NCI-H2227 (cell line): Measurements from ENCODE around the gene GLS2.
"Not testable (repeated sequence)": the region's sequence is repeated elsewhere in the genome, so short reads cannot be mapped to it uniquely, and the experiment has no call there.

ENCODE experiments used
- DNase-seq: peaks from one replicate; lab custom pipeline; 2025; ENCODE audit not compliant: unreplicated experiment; lab: John Stamatoyannopoulos, UW

Gene GLS2

DNA sequence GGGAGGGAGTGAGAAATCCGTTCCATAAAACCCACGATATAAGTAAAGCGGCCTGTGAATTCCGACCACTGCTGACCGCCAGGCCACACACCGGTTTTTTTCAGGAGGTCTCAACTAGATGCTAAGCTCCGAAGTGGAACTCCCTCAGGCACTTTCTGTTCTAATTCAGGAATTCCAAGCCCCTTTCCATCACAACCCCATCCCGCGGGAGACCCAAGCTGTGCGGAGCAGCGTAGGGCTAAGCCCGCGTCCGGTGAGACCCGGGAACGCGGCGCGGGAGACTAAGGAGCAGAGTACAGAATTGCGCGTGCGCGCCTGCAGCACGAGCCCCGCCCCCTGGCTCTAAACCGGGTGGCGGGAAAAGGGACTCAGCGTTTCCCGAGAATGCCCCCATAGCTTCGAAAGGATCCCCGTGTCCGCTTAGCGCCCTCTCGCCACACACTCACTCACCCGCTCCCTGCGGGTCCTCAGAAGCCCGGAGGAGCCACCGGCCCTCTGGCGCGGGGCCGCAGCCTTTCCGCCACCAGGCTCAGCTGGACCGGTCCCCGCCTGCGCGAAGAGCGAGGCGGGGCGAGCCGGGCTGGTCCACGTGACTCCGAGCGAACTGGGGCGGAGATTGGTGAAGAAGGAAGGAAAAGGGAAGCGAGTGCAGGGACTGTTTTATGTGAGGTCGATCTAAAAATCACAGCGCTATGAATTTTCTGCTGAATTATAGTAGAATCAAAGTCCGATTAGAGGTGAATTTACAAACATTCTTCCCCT, 38.9 kb downstream of the GLS2 start, which contains the start of gene TIMELESS:
Gene TIMELESS (minus strand): TSS at position 567 of the 762 bp plus-strand sequence. CDS start 15,256 bp downstream, outside the sequence.
- peak; percentile 92 for DNase-seq

DNA sequence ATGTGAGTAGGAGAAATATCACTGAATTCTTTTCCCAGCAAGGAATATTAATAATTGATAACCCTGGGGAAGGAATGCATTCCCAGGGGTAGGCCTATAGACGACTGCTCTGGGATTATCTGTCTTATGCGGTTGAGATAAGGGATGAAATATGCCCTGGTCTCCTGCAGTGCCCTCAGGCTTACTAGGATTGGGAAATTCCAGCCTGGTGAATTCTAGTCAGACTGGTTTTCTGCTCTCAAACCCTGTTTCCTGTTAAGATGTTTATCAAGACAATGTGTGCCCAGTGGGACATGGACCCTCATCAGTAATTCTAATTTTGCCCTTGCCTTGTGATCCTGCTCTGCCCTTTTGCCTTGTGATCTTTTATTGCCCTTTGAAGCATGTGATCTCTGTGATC, 44.8 kb downstream of the GLS2 start:
- DNase-seq, result not testable (repeated sequence)

DNA sequence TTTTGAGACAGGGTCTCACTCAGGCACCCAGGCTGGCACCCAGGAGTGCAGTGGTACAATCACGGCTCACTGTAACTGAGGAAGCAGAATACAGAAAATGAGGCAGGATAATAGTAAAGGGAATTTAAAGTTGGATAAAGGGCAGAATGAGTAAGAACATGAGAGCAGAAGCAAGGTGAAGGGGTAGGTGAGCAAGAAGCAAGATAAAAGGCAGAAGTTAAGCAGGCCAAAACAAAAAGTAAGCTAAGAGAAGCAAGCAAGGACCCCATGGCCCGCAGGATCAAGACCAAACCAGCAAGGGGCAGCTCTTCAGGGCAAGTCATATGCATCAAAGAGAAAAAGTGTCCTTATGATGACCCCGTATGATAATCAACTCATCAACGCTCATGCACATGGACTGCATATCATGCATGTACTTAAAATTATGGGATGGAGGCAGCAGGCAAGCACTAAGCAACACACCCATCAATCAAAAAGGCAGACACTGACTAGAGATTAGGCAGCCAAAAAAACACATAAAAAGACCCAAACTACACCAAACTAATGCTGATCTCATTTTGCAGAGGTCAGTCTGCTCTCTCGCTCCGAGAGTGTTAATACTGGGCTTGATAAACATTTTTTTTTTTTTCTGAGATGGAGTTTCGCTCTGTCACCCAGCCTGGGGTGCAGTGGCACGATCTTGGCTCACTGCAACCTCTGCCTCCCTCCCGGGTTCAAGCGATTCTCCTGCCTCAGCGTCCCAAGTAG, 50.4 kb downstream of the GLS2 start:
- no peak for DNase-seq

DNA sequence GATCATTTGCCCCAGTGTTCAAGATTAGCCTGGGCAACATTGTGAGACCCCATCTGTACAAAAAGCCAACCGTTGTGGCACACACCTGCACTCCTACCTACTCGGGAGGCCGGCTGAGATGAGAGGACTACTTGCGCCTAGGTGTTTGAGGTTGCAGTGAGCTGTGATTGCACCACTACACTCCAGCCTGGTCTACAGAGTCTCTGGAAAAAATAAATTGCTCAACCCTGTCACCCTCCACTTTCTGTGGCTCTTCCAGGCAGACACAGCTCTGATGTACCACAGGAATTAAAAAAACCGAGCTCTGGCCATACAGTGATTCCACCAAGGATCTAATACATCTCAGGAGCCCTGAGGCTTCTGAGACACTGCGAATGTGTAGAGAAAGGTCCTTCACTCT, 53.1 kb downstream of the GLS2 start:
- no peak for DNase-seq

DNA sequence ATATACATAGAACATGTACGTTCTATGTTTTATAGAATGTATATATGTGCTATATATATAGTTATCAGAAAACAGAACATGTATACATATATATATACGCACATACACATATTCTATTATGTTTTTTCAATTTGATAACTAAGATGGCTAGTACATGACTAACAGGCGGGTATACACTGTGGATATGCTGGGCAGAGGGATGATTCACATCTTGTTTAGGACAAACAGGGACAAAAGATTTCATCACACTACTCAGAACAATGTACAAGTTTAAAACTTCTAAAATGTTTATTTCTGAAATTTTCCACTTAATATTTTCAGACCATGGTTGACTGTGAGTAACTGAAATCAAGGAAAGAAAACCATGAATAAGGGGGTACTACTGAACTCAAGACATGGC, 56.1 kb downstream of the GLS2 start:
- no peak for DNase-seq

DNA sequence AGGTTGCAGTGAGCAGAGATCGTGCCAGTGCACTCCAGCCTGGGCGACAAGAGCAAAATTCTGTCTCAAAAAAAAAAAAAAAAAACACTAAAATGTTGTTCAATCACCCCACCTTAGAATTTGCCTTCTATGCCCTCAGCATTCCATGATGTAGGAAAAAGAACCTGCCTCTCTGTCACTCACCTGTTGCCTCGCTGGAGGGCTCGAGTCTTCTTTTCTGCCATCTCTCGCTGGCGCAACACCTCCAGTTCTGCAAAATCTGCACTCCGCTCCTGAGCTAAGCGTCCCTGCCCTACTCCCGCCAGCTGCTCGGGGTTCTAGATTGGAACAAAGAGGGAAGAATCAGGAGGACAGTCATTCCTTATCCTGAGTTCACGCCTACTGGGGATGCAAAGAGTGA, 56.7 kb downstream of the GLS2 start:
- DNase-seq, result no peak

- DNase-seq, result no peak
These were observed 62.0 kb downstream of the GLS2 start for GRCh38 chr12:56425940-56426438.

GRCh38 chr12:56425193-56425592, 62.8 kb downstream of the GLS2 start:
- no peak for DNase-seq
